Activated T-helper 17 cell treated with anti-CD3 and anti-CD28 coated beads, Interleukin-2, amount 50 U/mL, for 72 hours (primary cell): ENCODE results near the gene ENG. TPM values are rescaled to one million over a fixed set of nuclear protein-coding genes. Genes with fewer than 3 reads are reported as not detected.
"Not testable (repeated sequence)": the region's sequence is repeated elsewhere in the genome, so short reads cannot be mapped to it uniquely, and the experiment has no call there.

ENCODE experiments used
- ATAC-seq: fragments of 150-1000 bp; cut with Tn5 transposase; replicated peaks from 2 replicates; pipeline ENCODE4 v1.10.0; 2021; ENCODE audit warnings: mild to moderate bottlenecking, moderate library complexity
- H3K27ac Mint-ChIP-seq: one replicate; pipeline ENCODE4 v1.8.0; 2022; ENCODE audit warnings: mixed read lengths
- H3K27me3 Mint-ChIP-seq: one replicate; pipeline ENCODE4 v1.8.0; 2022; ENCODE audit warnings: mixed read lengths
- H3K36me3 Mint-ChIP-seq: one replicate; pipeline ENCODE4 v1.8.0; 2022; ENCODE audit warnings: low read depth, mild to moderate bottlenecking, mixed read lengths
- H3K4me1 Mint-ChIP-seq: one replicate; pipeline ENCODE4 v1.8.0; 2022; ENCODE audit warnings: mixed read lengths
- H3K4me3 Mint-ChIP-seq: one replicate; pipeline ENCODE4 v1.8.0; 2022; ENCODE audit warnings: mild to moderate bottlenecking, mixed read lengths
- H3K9me3 Mint-ChIP-seq: one replicate; pipeline ENCODE4 v1.8.0; 2022; ENCODE audit warnings: mixed read lengths
- total RNA-seq, 2 donors: library from RNA; stranded (reverse); gene quantifications; one replicate each; pipeline ENCODE4 v1.2.3, GENCODE V29; 2022

ENG gene
- total RNA-seq, 2 donors from 2014 or later, result 10.0 to 18.7 TPM

DNA sequence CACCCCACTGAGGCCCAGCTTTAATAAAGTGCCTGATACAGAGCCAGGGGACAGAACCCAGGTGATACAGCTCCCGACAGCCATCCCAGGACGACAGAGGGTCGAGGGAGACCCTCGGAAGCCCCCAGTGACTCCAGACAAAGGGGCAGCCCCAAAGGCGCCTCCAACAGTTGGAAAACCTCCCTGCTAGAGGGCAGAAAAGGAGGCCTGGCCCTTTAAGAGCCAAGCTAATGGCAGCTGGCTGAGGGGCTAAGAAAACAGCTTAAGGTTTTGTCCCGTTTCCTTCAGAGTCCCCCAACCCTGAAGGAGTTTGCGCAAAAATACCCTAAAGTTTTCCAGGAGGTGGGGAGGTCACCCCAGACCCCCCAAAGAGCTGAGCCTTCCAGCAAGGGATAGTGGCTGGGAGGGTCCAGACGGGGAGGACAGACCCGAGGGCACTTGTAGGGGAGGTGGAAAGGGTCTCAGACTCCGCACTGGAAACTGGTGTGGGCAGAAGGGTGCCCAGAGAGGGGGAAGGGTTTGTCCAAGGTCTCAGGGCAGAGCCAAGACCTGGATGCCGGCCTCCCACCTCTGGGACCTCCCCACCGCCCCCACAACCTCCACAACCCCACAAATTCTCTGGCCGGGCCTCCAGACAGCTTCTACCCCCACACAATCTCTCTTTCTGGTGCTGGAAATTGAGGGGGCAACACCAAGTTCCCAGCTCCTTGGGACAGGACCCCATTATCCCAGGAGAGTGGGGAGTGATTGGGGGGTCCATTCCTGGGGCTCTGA is 31.2 kb upstream of the ENG start:
- H3K4me3 Mint-ChIP-seq, result no peak overlapping the region
- peak overlapping the region; percentile 65 for H3K27ac Mint-ChIP-seq
- ATAC-seq, result no peak
- peaks cover 59% of the 10 kb centered on the region for H3K36me3 Mint-ChIP-seq
- H3K27me3 Mint-ChIP-seq, result no peaks in the 10 kb centered on the region
- no peaks in the 10 kb centered on the region for H3K9me3 Mint-ChIP-seq
- H3K4me1 Mint-ChIP-seq, result peaks cover 5% of the 10 kb centered on the region

DNA sequence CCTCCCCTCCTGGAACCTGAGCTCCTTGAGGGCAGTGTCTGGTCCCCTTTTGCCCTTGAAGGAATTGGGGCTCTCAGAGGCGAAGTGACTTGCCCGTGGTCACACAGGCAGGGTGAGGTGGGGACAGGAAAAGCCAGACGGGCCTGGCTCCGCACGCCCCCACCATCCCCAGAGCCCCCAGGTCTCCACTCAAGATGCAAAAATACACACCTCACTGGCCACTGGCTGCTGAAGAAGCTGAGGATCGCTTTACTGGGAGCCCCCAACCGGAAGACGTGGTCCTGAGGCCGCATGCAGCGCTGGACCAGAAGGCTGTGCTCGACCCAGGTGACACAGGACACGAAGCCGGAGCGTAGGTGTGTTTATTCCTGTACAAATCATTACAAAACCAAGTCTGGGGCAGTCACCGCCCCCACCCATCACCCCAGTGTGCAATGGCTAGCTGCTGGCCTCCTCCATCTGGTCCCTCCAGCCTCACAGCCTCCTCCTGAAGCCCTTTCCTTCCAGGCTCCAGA is 30.6 kb upstream of the ENG start:
- Mint-ChIP-seq H3K4me1 (peaks cover 5% of the 10 kb centered on the region), H3K27ac (peak overlapping the region; percentile 65), H3K36me3 (peaks cover 52% of the 10 kb centered on the region), H3K4me3 (no peak overlapping the region), H3K9me3 (no peaks in the 10 kb centered on the region), H3K27me3 (no peaks in the 10 kb centered on the region)
- ATAC-seq, result no peak

DNA sequence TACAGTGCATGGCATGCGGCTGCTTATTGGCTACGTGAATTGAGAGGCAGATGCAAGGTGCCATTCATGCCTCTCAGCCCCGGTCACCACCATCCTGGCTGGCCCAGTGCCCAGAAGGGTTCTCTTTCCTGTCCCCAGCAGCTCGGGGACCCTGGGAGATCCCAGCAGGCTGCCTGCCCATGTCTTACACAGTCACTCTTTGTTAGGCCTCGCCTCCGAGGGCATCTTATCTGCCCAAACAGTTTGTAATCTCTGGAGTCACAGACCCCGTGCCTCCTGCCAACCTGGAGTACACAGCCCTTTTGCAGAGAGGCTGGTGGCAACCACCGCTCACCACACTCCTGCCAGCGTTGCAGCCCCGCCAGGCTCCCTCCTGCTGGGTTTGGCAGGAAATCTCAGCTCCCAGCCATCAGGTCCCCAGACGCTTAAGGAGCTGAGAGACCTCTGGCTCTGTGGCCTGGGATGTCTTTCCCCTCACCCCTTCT is 30.0 kb upstream of the ENG start:
- Mint-ChIP-seq H3K4me1 (peaks cover 5% of the 10 kb centered on the region), H3K27ac (peak overlapping the region; percentile 65), H3K27me3 (no peaks in the 10 kb centered on the region), H3K4me3 (no peak overlapping the region), H3K36me3 (peaks cover 46% of the 10 kb centered on the region), H3K9me3 (no peaks in the 10 kb centered on the region)
- ATAC-seq, result no peak

DNA sequence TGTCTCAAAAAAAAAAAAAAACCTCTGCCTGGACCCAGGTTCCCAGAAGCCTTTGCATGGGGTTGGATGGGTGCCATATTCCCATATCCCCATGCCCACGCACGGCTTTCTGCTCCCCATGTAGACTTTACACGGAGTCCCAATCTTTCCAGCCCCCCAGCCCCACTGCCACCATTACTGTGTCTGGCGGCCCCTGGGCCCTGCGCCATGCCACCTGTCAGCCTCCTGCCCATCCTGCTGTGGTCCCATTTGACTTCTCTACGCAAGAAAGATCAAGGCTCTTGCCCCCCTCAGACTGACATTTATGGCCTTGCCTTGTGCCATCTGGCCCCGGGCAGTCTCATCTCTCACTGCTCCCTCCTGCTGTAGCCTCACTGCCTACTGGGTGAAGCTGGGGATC is 29.5 kb upstream of the ENG start:
- Mint-ChIP-seq H3K27me3 (no peaks in the 10 kb centered on the region), H3K9me3 (no peaks in the 10 kb centered on the region), H3K36me3 (peaks cover 41% of the 10 kb centered on the region), H3K27ac (peak overlapping the region; percentile 65), H3K4me3 (no peak overlapping the region), H3K4me1 (peaks cover 5% of the 10 kb centered on the region)
- no peak for ATAC-seq

DNA sequence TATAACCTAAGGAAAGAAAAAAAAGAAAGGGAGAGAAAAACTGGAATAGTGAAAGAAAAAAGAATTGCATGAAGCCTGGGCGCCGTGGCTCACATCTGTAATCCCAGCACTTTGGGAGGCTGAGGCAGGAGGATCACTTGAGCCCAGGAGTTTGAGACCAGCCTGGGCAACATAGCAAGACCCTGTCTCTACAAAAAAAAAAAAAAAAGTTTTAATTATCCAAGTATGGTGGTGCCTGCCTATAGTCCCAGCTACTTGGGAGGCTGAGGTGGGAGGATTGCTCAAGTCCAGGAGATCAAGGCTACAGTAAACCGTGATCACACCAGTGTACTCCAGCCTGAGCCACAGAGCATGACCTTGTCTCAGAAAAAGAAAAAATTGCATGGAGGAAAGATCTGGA is 27.3 kb upstream of the ENG start:
- H3K27me3 Mint-ChIP-seq, H3K27ac Mint-ChIP-seq, ATAC-seq, H3K4me3 Mint-ChIP-seq, H3K4me1 Mint-ChIP-seq, H3K9me3 Mint-ChIP-seq: not testable (repeated sequence)
- peaks cover 19% of the 10 kb centered on the region for H3K36me3 Mint-ChIP-seq

DNA sequence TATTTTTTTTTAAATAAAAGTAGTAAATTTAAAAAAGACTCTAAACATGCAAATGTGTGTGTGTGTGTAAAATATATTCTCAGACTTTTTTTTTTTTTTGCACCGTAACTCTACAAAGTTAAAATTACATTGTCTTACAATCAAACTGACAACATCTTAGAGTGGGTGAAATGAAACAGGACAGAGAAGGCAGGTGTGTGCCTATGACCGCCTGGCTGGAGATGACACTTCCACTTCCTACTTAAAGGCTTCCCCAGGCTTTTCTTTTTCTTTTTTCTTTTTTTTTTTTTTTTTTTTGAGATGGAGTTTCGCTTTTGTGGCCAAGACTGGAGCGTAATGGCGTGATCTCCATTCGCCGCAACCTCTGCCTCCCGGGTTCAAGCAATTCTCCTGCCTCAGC is 25.7 kb upstream of the ENG start:
- Mint-ChIP-seq H3K36me3 (peaks cover 11% of the 10 kb centered on the region), H3K27me3 (no peaks in the 10 kb centered on the region)

DNA sequence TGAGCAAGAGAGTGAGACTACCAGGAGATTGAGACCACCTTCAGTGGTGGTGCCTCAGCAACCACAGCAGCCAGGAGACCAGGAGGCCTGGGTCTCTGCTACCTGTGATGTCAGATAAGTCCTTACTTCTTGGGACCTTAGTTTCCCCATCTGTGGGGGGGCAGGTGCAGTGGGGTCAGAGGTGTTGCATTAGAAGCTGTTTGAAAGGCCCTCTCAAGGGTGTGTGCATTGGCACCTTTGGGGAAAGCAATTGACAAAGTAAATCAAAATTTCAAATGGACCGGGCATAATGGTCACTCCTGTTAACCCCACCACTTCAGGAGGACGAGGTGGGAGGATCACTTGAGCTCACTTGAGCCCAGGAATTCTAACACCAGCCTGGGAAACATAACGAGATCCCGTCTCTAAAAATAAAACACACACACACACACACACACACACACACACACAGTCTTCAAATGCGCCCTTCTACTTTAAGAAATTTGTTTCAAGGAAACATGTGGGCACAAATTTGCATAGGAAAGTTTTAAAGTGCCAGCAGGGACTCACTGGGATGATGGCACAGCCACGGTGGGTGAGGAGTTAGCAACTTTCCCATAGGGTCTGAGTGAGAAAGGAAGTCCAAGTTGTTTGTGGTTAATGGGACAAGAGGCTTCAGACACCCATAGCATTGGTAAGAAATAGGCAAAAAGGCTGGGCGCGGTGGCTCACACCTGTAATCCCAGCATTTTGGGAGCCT is 24.4 kb upstream of the ENG start:
- ATAC-seq, result no peak
- H3K36me3 Mint-ChIP-seq, result peaks cover 1% of the 10 kb centered on the region
- no peak overlapping the region for H3K27ac Mint-ChIP-seq
- no peaks in the 10 kb centered on the region for H3K9me3 Mint-ChIP-seq
- no peak overlapping the region for H3K4me3 Mint-ChIP-seq
- H3K4me1 Mint-ChIP-seq, result no peaks in the 10 kb centered on the region
- no peaks in the 10 kb centered on the region for H3K27me3 Mint-ChIP-seq

More for the DNA sequence above, 25.7 kb upstream of the ENG start:
- Mint-ChIP-seq H3K4me3 (no peak overlapping the region), H3K9me3 (no peaks in the 10 kb centered on the region), H3K4me1 (peaks cover 5% of the 10 kb centered on the region), H3K27ac (no peak overlapping the region)
- no peak for ATAC-seq

DNA sequence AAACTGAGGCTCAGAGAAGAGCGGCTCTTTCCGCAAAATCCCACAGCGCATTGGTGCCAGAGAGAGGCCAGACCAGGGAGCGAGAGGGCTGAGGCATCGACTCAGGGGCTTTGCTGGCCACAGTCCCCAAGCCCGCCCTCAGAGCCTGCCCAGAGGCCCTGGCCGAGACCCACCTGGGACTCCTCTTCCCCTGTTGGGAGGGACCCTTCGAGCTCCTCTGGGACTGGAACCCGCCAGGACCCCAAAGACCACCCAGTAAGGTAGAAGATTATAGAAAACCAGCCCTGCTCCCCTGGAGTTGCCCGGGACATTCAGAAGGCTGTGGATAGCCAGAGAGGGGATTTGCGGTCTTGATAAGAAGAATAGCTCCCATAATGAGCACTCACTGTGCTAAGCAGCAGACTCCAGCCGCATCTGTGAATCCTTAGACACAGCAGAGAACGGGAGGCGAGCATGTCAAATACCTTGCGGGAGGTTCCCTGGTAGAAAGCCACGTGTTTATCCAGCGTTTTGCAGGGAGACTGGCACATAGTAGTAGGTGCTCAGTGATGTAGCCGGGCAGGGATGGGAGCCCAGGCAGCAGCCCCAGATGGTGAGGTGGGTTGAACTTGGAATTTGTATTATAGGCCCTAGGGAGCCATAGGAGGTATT is 23.7 kb upstream of the ENG start:
- Mint-ChIP-seq H3K4me3 (peak overlapping the region; percentile 25), H3K36me3 (no peaks in the 10 kb centered on the region), H3K27me3 (no peaks in the 10 kb centered on the region), H3K4me1 (no peaks in the 10 kb centered on the region), H3K27ac (no peak overlapping the region), H3K9me3 (no peaks in the 10 kb centered on the region)
- no peak for ATAC-seq

DNA sequence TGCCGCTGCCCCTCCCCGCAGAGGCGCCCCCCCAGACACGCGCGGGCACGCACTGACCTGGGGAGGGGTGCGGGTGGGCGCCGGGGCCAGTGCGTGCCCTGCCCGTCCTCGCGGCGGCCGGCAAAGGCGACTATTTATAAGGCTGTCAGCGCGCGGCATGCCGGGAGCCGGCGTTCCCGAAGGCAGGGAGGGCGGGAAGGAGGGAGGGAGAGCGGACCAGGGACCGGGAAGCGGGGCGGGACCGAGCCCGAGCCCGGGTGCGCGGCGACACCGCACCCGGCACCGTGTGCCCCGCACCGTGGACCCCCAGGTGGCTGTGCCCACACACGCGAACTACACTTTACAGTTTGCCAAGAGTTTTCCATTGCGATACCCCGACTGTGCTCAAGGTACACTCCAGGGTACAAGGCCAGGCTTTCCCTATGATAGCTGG is 23.1 kb upstream of the ENG start, which contains the start of gene AK1:
Gene AK1 (minus strand): TSS at position 110 of the 433 bp plus-strand sequence. CDS start 3,058 bp downstream, outside the sequence.
- H3K9me3 Mint-ChIP-seq, result no peaks in the 10 kb centered on the region
- no peaks in the 10 kb centered on the region for H3K27me3 Mint-ChIP-seq
- no peak within 1 kb of the TSS for H3K27ac Mint-ChIP-seq
- H3K36me3 Mint-ChIP-seq, result no peaks in the 10 kb centered on the region
- peak within 1 kb of the TSS; percentile 25 for H3K4me3 Mint-ChIP-seq
- no peak for ATAC-seq
- H3K4me1 Mint-ChIP-seq, result no peaks in the 10 kb centered on the region

DNA sequence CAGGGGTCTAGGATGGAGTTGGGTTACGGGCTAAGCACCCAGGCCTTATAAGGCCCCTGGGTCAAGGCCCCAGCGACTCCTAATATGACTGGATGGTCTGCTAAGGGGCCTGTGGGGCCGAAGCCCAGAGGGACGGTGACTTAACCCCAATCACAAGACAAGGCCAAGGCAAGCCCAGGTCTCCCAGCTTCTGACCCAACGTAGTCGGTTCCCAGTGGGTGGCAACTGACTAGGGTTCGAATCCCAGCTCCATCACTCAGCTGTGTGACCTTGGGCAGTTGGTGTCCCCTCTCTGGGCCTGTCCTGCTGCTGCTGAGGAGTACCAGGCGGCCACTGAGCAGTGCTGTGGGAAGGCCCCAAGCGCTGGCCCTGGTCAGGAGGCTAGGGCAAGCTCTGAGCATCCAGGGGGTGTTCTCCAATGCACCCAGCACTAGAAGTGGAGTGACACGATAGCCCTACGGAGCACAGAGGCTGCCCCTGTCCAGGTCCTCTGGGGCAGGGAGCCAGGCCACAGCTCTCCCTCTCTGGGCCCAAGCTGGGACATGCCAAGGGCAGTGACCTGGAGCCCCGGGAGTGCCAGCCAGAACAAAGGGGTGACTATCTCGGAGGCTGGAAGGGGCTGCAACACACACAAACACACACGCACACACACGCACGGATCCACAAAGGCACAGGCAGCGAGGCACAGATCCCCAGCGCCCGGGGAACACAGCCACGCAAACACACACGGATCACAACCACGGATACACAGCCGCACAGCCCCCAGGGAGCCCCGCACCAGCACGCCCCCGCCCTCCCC is 22.5 kb upstream of the ENG start:
- Mint-ChIP-seq H3K27ac (no peak overlapping the region), H3K27me3 (no peaks in the 10 kb centered on the region), H3K4me3 (no peak overlapping the region), H3K9me3 (no peaks in the 10 kb centered on the region), H3K36me3 (no peaks in the 10 kb centered on the region), H3K4me1 (no peaks in the 10 kb centered on the region)
- no peak for ATAC-seq

DNA sequence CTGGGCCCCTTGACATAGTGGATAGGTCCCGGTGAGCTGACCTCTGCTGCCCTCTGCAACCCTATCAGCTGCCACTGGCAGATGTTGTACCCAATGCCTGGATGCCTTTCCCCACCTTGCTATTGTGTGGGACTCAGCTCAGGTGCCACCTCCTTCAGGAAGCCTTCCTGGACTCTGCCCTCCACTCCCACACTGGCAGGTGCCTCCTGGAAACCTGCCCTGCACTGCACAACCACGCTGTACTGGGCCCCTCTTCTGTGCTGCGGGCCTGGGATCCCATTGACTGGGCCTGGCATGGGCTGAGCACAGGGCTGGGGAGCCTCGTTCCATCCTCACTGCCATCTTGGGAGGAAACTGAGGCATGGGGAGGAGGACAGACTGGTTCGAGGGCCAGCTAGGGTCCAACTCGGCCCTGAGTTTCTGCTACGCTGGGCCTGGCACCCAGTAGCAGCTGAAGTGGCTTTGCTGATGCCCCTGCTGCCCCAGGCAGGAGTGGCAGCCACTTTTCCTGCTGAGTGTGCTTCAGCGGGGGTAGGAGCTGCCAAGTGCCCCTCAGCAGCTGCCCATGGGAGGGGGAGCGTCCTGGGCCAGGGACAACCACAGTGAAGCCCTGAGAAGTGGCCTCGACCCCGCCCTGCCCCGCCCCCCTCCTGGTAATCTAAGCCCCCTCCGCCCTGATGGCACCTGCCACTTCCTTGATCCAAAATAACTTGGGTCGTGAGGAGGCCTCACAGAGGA is 21.7 kb upstream of the ENG start:
- no peaks in the 10 kb centered on the region for H3K4me1 Mint-ChIP-seq
- no peak for ATAC-seq
- no peaks in the 10 kb centered on the region for H3K36me3 Mint-ChIP-seq
- H3K4me3 Mint-ChIP-seq, result no peak overlapping the region
- no peaks in the 10 kb centered on the region for H3K27me3 Mint-ChIP-seq
- no peaks in the 10 kb centered on the region for H3K9me3 Mint-ChIP-seq
- H3K27ac Mint-ChIP-seq, result peak overlapping the region; percentile 56

DNA sequence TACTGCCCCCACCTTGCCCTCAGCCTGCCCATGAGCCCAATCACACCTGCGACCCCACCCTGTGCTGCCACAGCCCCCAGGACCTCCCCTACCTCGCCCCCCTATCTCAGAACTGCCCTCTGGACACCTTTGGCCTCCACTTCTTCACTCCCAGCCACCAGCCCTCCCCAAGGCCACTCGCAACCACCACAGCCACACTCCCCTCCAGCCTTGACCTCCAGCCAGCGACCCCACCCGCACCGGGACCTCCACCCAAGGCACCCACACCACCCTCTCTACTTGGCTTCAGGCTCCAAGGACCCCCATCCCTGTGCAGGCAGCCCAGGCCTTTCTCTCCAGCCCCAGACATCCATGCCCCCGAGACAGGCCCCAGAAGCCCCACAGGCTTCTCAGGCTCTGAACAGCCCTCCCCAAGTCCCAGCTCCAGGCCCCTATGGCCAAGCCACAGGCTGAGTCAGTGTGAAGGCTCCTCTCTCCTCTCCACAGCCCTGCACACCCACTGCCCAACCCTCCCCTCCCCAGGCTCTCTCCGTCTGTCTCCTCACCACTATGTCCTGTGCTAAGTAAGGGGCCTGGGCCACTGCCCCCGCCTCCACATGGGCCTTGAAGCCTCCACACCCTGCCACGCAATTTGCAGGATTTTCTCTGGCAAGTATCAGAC is 21.0 kb upstream of the ENG start:
- H3K27ac Mint-ChIP-seq, result peak overlapping the region; percentile 56
- H3K4me1 Mint-ChIP-seq, result no peaks in the 10 kb centered on the region
- H3K9me3 Mint-ChIP-seq, result no peaks in the 10 kb centered on the region

More for the DNA sequence above, 21.0 kb upstream of the ENG start:
- H3K36me3 Mint-ChIP-seq, result no peaks in the 10 kb centered on the region
- H3K4me3 Mint-ChIP-seq, result no peak overlapping the region
- no peak for ATAC-seq
- no peaks in the 10 kb centered on the region for H3K27me3 Mint-ChIP-seq
